ENCODE results near the gene AK9. TPM values are rescaled to one million over a fixed set of nuclear protein-coding genes. Genes with fewer than 3 reads are reported as not detected.
"Not testable (repeated sequence)": the region's sequence is repeated elsewhere in the genome, so short reads cannot be mapped to it uniquely, and the experiment has no call there.

Gene AK9
- total RNA-seq, 2 donors from 2014 or later: 5.3 TPM

- no peak for DNase-seq
- H3K4me1 Mint-ChIP-seq: peaks cover 18% of the 10 kb centered on the region
- H3K27me3 Mint-ChIP-seq: no peaks in the 10 kb centered on the region
- peaks cover 2% of the 10 kb centered on the region for H3K36me3 Mint-ChIP-seq (ENCODE audit: low read depth)
- ATAC-seq: no peak
- no peak overlapping the region for H3K27ac Mint-ChIP-seq
- no peaks in the 10 kb centered on the region for H3K9me3 ChIP-seq (ENCODE audit: control insufficient read depth, low read length, poor library complexity, severe bottlenecking)
- H3K4me3 Mint-ChIP-seq: no peak overlapping the region
Observed at GRCh38 chr6:109686566-109687265, 4.3 kb downstream of the AK9 start.

GRCh38 chr6:109678661-109679505 lies 12.1 kb downstream of the AK9 start:
- not testable (repeated sequence) for H3K4me3 Mint-ChIP-seq; H3K4me1 Mint-ChIP-seq; H3K36me3 Mint-ChIP-seq (ENCODE audit: low read depth); H3K9me3 ChIP-seq (ENCODE audit: control insufficient read depth, low read length, poor library complexity, severe bottlenecking); DNase-seq; H3K27me3 Mint-ChIP-seq
- peak; percentile 71 for ATAC-seq
- peak overlapping the region; percentile 14 for H3K27ac Mint-ChIP-seq

GRCh38 chr6:109678240-109678639 lies 12.8 kb downstream of the AK9 start:
- Mint-ChIP-seq H3K36me3 (ENCODE audit: low read depth) (peaks cover 3% of the 10 kb centered on the region), H3K27me3 (no peaks in the 10 kb centered on the region), H3K4me1 (peaks cover 4% of the 10 kb centered on the region), H3K27ac (no peak overlapping the region), H3K4me3 (no peak overlapping the region)
- no peak for ATAC-seq
- H3K9me3 ChIP-seq (ENCODE audit: control insufficient read depth, low read length, poor library complexity, severe bottlenecking): no peaks in the 10 kb centered on the region
- DNase-seq: no peak

- Mint-ChIP-seq H3K4me3 (no peak overlapping the region), H3K27me3 (no peaks in the 10 kb centered on the region), H3K4me1 (peaks cover 4% of the 10 kb centered on the region), H3K36me3 (ENCODE audit: low read depth) (peaks cover 3% of the 10 kb centered on the region), H3K27ac (no peak overlapping the region)
- H3K9me3 ChIP-seq (ENCODE audit: control insufficient read depth, low read length, poor library complexity, severe bottlenecking): no peaks in the 10 kb centered on the region
- no peak for DNase-seq
- no peak for ATAC-seq
Observed at GRCh38 chr6:109676724-109677123, 14.3 kb downstream of the AK9 start.

GRCh38 chr6:109672839-109673238 lies 18.2 kb downstream of the AK9 start:
- DNase-seq: no peak
- H3K4me1 Mint-ChIP-seq: no peaks in the 10 kb centered on the region
- H3K27me3 Mint-ChIP-seq: no peaks in the 10 kb centered on the region
- H3K36me3 Mint-ChIP-seq (ENCODE audit: low read depth): peaks cover 2% of the 10 kb centered on the region
- H3K4me3 Mint-ChIP-seq: no peak overlapping the region
- no peaks in the 10 kb centered on the region for H3K9me3 ChIP-seq (ENCODE audit: control insufficient read depth, low read length, poor library complexity, severe bottlenecking)
- no peak for ATAC-seq
- H3K27ac Mint-ChIP-seq: no peak overlapping the region

GRCh38 chr6:109672175-109672574 lies 18.8 kb downstream of the AK9 start:
- Mint-ChIP-seq H3K27ac (no peak overlapping the region), H3K4me1 (no peaks in the 10 kb centered on the region), H3K27me3 (no peaks in the 10 kb centered on the region), H3K36me3 (ENCODE audit: low read depth) (peaks cover 2% of the 10 kb centered on the region), H3K4me3 (no peak overlapping the region)
- no peaks in the 10 kb centered on the region for H3K9me3 ChIP-seq (ENCODE audit: control insufficient read depth, low read length, poor library complexity, severe bottlenecking)
- ATAC-seq (no peak), DNase-seq (no peak)

GRCh38 chr6:109671733-109672132 lies 19.3 kb downstream of the AK9 start:
- no peak overlapping the region for H3K27ac Mint-ChIP-seq
- H3K4me1 Mint-ChIP-seq: no peaks in the 10 kb centered on the region
- no peak overlapping the region for H3K4me3 Mint-ChIP-seq
- no peaks in the 10 kb centered on the region for H3K9me3 ChIP-seq (ENCODE audit: control insufficient read depth, low read length, poor library complexity, severe bottlenecking)
- DNase-seq: no peak
- ATAC-seq: no peak
- H3K27me3 Mint-ChIP-seq: no peaks in the 10 kb centered on the region
- peaks cover 2% of the 10 kb centered on the region for H3K36me3 Mint-ChIP-seq (ENCODE audit: low read depth)

- Mint-ChIP-seq H3K27ac (no peak overlapping the region), H3K4me3 (no peak overlapping the region), H3K27me3 (no peaks in the 10 kb centered on the region), H3K36me3 (ENCODE audit: low read depth) (peaks cover 2% of the 10 kb centered on the region), H3K4me1 (no peaks in the 10 kb centered on the region)
- no peaks in the 10 kb centered on the region for H3K9me3 ChIP-seq (ENCODE audit: control insufficient read depth, low read length, poor library complexity, severe bottlenecking)
- ATAC-seq (no peak), DNase-seq (no peak)
Observed at GRCh38 chr6:109669811-109670210, 21.2 kb downstream of the AK9 start.

- no peaks in the 10 kb centered on the region for H3K4me1 Mint-ChIP-seq
- H3K27ac Mint-ChIP-seq: no peak overlapping the region
- no peak for ATAC-seq
- no peaks in the 10 kb centered on the region for H3K27me3 Mint-ChIP-seq
- H3K9me3 ChIP-seq (ENCODE audit: control insufficient read depth, low read length, poor library complexity, severe bottlenecking): no peaks in the 10 kb centered on the region
- H3K4me3 Mint-ChIP-seq: no peak overlapping the region
- DNase-seq: no peak
- peaks cover 8% of the 10 kb centered on the region for H3K36me3 Mint-ChIP-seq (ENCODE audit: low read depth)
Observed at GRCh38 chr6:109662192-109662591, 28.8 kb downstream of the AK9 start.

GRCh38 chr6:109660526-109661320 lies 30.3 kb downstream of the AK9 start:
- H3K27me3 Mint-ChIP-seq: no peaks in the 10 kb centered on the region
- DNase-seq (no peak), ATAC-seq (no peak)
- no peaks in the 10 kb centered on the region for H3K9me3 ChIP-seq (ENCODE audit: control insufficient read depth, low read length, poor library complexity, severe bottlenecking)
- H3K27ac Mint-ChIP-seq: no peak overlapping the region
- H3K4me3 Mint-ChIP-seq: no peak overlapping the region
- no peaks in the 10 kb centered on the region for H3K4me1 Mint-ChIP-seq
- H3K36me3 Mint-ChIP-seq (ENCODE audit: low read depth): peaks cover 12% of the 10 kb centered on the region

- no peaks in the 10 kb centered on the region for H3K27me3 Mint-ChIP-seq
- ATAC-seq: no peak
Observed at GRCh38 chr6:109655761-109656262, 35.2 kb downstream of the AK9 start.

GRCh38 chr6:109653264-109653663 lies 37.7 kb downstream of the AK9 start:
- H3K4me1 Mint-ChIP-seq: peaks cover 2% of the 10 kb centered on the region
- ATAC-seq (no peak), DNase-seq (no peak)
- peaks cover 13% of the 10 kb centered on the region for H3K36me3 Mint-ChIP-seq (ENCODE audit: low read depth)
- no peaks in the 10 kb centered on the region for H3K27me3 Mint-ChIP-seq
- H3K4me3 Mint-ChIP-seq: no peak overlapping the region
- no peak overlapping the region for H3K27ac Mint-ChIP-seq
- no peaks in the 10 kb centered on the region for H3K9me3 ChIP-seq (ENCODE audit: control insufficient read depth, low read length, poor library complexity, severe bottlenecking)

More at GRCh38 chr6:109655761-109656262, 35.2 kb downstream of the AK9 start:
- H3K27ac Mint-ChIP-seq: no peak overlapping the region
- H3K4me3 Mint-ChIP-seq: no peak overlapping the region
- DNase-seq: no peak
- H3K4me1 Mint-ChIP-seq: peaks cover 2% of the 10 kb centered on the region
- peaks cover 15% of the 10 kb centered on the region for H3K36me3 Mint-ChIP-seq (ENCODE audit: low read depth)
- H3K9me3 ChIP-seq (ENCODE audit: control insufficient read depth, low read length, poor library complexity, severe bottlenecking): no peaks in the 10 kb centered on the region

GRCh38 chr6:109644131-109644530 lies 46.9 kb downstream of the AK9 start:
- Mint-ChIP-seq H3K27ac (no peak overlapping the region), H3K36me3 (ENCODE audit: low read depth) (peaks cover 10% of the 10 kb centered on the region), H3K27me3 (no peaks in the 10 kb centered on the region), H3K4me1 (no peaks in the 10 kb centered on the region), H3K4me3 (no peak overlapping the region)
- DNase-seq (no peak), ATAC-seq (no peak)
- H3K9me3 ChIP-seq (ENCODE audit: control insufficient read depth, low read length, poor library complexity, severe bottlenecking): no peaks in the 10 kb centered on the region

All from T-helper 17 cell (primary cell).